CD4-positive, alpha-beta T cell treated with Interleukin-4 for 4 hours (primary cell): ENCODE data around the gene ZNF780A.
"Not testable (repeated sequence)": the region's sequence is repeated elsewhere in the genome, so short reads cannot be mapped to it uniquely, and the experiment has no call there.

Experiments
- DNase-seq: peaks from one replicate; pipeline ENCODE4 v3.0.0-alpha.2; 2020

The ZNF780A gene

GRCh38 chr19:40081411-40081810 lies 9.3 kb downstream of the ZNF780A start:
- DNase-seq, result no peak

DNA sequence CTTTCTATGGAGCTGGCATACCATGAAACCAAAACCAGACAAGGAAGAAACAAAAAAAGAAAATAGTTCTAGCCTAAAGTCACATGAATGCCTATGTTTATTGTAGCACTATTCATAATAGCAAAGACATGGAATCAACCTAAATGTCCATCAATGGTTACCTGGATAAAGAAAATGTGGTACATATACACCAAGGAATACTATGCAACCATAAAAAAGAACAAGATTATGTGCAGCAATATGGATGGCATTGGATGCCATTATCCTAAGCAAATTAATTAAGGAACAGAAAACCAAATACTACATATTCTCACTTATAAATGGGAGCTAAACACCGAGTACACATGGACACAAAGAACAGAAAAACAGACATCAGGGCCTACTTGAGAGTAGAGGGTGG lies 10.5 kb downstream of the ZNF780A start:
- no peak for DNase-seq

DNA sequence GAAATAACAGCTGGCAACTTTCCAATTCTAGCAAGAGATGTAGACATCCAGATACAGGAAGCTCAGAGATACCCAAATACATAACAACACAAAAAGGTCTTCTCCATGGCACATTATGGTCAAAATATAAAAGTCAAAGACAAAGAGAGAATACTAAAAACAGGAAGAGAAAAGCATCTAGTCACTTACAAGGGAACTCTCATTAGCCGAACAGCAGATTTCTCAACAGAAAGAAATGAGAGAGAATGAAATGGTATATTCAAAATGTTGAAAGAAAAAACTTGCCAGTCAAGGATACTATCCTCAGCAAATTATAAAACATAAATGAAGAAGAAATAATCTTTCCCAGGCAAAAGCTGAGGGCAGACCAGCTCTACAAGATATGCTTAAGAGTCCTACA lies 12.4 kb downstream of the ZNF780A start:
- DNase-seq, result no peak

DNA sequence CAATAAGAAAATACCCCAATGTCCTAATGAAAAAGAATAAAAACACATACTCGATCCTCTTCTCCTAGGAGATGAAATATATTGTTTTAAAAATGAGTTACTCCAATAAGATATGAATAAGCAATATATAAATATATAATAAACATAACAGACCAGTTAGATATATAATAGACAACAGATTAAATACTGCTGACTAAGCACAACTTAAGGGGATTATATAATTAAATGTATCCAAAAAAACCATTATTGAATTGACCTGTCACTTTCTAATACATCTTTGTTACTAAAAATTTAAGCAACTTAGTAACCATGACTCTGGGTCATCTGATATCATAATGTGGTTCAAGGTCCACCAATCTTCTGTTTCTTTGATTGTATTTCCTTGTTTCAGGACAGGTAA lies 20.7 kb downstream of the ZNF780A start:
- no peak for DNase-seq

- no peak for DNase-seq
These were observed 31.1 kb downstream of the ZNF780A start for GRCh38 chr19:40059624-40060023.

DNA sequence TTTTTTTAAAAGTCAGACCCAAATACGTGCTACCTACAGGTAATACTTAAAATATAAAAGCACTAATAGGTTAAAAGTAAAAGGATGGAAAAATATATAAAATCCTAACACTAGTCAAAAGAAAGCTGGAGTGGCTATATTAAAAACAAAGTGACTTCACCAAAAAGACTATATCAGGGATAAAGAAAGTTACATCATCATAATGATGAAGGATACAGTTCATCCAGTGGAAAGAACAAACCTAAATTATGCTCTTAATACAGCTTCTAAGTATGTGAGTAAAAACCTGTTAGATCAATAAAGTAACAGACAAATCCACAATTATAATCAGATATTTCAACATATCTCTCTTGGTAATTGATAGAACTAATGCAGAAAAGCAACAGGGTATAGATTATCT lies 33.6 kb downstream of the ZNF780A start:
- no peak for DNase-seq

GRCh38 chr19:40056505-40056904 lies 34.2 kb downstream of the ZNF780A start:
- no peak for DNase-seq

- DNase-seq, result peak; percentile 70
These were observed 34.8 kb downstream of the ZNF780A start, which contains the start of gene ZNF780B for GRCh38 chr19:40055832-40056504. ZNF780B (minus strand) TSS chr19:40056231; CDS start chr19:40050332, 5,899 bp downstream.

- DNase-seq, result no peak
These were observed 35.7 kb downstream of the ZNF780A start for GRCh38 chr19:40055049-40055448.

DNA sequence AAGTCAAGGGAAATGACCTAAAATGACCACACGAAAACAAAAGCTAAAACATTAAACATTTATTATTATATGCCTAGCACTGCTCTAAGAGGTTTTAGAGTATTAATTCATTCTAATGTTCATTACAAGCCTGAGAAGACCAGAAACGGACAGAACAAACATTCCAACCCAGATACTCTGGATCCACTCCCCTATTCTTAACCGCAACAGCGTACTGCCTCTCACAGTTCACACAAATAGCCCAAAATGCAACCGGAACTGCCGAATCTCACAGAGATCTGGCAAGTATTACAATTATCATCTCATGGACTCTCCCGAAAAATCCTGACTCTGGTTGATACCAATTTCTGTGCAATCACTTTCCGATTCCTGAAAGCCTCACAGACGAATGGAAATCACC lies 36.1 kb downstream of the ZNF780A start:
- no peak for DNase-seq

- DNase-seq, result no peak
These were observed 37.3 kb downstream of the ZNF780A start for GRCh38 chr19:40053491-40053890.

GRCh38 chr19:40041718-40042117 lies 49.0 kb downstream of the ZNF780A start:
- not testable (repeated sequence) for DNase-seq

DNA sequence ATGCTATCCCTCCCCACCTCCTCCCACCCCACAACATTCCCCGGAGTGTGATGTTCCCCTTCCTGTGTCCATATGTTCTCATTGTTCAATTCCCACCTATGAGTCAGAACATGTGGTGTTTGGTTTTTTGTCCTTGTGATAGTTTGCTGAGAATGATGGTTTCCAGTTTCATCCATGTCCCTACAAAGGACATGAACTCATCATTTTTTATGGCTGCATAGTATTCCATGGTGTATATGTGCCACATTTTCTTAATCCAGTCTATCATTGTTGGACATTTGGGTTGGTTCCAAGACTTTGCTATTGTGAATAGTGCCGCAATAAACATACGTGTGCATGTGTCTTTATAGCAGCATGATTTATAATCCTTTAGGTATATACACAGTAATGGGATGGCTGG lies 52.7 kb downstream of the ZNF780A start:
- DNase-seq, result not testable (repeated sequence)

- DNase-seq, result no peak
These were observed 54.7 kb downstream of the ZNF780A start for GRCh38 chr19:40035996-40036395.

DNA sequence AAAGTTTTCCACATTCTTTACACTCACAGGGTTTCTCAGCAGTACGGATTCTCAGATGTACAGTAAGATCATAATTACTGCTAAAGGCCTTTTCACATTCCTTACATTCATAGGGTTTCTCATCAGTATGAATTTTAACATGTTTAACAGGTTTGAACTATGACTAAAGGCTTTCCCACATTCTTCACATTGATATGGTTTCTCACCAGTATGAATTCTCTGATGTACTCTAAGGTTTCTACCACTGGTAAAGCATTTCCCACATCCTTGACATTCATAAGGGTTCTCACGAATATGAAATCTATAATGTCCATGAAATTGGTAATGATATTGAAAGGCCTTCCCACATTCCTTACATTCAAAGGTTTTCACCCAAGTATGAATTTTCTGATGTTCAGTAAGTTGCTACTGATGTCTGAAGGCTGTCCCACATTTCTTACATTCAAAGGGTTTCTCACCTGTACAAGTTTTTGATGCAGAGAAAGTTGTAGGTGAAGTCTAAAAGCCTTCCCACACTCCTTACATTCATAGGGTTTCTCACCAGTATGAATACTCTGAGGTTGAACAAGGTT lies 56.7 kb downstream of the ZNF780A start:
- DNase-seq, result no peak

- DNase-seq, result no peak
These were observed 64.2 kb downstream of the ZNF780A start for GRCh38 chr19:40026597-40026970.

- DNase-seq, result no peak
These were observed 64.7 kb downstream of the ZNF780A start for GRCh38 chr19:40025938-40026596.

DNA sequence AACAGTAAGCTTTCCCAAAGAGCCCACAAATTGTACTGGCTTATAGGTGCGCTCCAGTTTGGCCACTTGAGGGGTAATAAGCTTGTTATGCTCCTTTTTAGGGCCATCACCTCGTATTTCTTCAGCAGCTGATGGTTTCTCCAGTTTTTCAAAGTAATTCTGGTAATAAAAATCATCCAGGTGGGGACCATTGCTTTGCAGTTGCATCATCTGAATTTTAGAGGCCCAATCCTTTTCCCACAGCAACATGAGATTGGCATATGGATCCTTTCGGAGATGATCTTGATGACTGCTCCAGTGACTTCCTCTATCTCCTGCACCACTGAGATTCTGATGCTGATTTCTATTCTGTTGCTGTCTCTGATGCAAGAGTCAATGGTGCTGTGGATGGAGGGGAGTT lies 66.8 kb downstream of the ZNF780A start:
- DNase-seq, result no peak
